Chondrocyte (in vitro differentiated cells): ENCODE results near the gene NUDT22. TPM values are rescaled to one million over a fixed set of nuclear protein-coding genes. Genes with fewer than 3 reads are reported as not detected.

Experiments
- DNase-seq: peaks from one replicate; pipeline ENCODE4 v3.0.0; 2021; ENCODE audit warnings: mixed read lengths, low spot score
- H3K27ac Mint-ChIP-seq: one replicate; pipeline ENCODE4 v1.8.0; 2021; ENCODE audit warnings: mild to moderate bottlenecking, moderate library complexity, mixed read lengths; ENCODE audit not compliant: unreplicated experiment
- H3K27me3 Mint-ChIP-seq: 2 replicates; pipeline ENCODE4 v1.8.0; 2021; ENCODE audit warnings: low read depth, mixed read lengths
- H3K36me3 Mint-ChIP-seq: 2 replicates; pipeline ENCODE4 v1.8.0; 2021; ENCODE audit warnings: low read depth, mixed read lengths
- H3K4me1 Mint-ChIP-seq: 2 replicates; pipeline ENCODE4 v1.8.0; 2021; ENCODE audit warnings: low read depth, mild to moderate bottlenecking, mixed read lengths
- H3K4me3 Mint-ChIP-seq: one replicate; pipeline ENCODE4 v1.8.0; 2021; ENCODE audit warnings: mild to moderate bottlenecking, moderate library complexity, mixed read lengths; ENCODE audit not compliant: unreplicated experiment
- H3K9me3 Mint-ChIP-seq: 2 replicates; pipeline ENCODE4 v1.8.0; 2021; ENCODE audit warnings: low read depth, mixed read lengths
- total RNA-seq: library from RNA; stranded (reverse); gene quantifications from 3 replicates; pipeline ENCODE4 v1.2.1, GENCODE V29; 2021
- TF ChIP-seq, protein P1 (sequence below): fragments of 200-600 bp; sonication (generic); IDR thresholded peaks from 2 replicates; pipeline ENCODE4 v1.5.0; 2021; ENCODE audit warnings: antibody characterized with exemption, mild to moderate bottlenecking, moderate library complexity

The NUDT22 gene
- total RNA-seq, 1 donor from 2014 or later: 42.1 TPM

DNA sequence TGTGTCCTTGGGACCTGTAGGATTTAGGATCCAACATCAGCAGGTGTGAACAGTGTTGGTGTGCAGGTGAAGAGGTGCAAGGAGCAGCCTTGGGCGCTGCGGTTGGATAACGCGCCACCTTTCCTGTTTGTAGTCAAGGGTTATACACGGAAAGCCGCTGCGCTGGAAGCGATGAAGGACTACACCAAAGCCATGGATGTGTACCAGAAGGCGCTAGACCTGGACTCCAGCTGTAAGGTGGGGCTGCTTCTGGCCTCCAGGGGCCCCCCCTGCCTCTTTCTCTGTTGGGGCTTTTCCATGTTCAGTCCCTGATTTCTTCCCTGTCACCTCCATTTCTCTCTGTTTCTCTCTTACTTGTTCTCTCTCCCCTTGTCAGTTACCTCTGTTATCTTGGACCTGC lies 23.1 kb upstream of the NUDT22 start:
- H3K36me3 Mint-ChIP-seq: peaks cover 37% of the 10 kb centered on the region
- H3K4me3 Mint-ChIP-seq: no peak overlapping the region
- no peak overlapping the region for H3K27ac Mint-ChIP-seq
- no peaks in the 10 kb centered on the region for H3K27me3 Mint-ChIP-seq
- H3K4me1 Mint-ChIP-seq: peaks cover 23% of the 10 kb centered on the region
- DNase-seq: no peak
- no peaks in the 10 kb centered on the region for H3K9me3 Mint-ChIP-seq
- TF ChIP-seq, protein P1, sequence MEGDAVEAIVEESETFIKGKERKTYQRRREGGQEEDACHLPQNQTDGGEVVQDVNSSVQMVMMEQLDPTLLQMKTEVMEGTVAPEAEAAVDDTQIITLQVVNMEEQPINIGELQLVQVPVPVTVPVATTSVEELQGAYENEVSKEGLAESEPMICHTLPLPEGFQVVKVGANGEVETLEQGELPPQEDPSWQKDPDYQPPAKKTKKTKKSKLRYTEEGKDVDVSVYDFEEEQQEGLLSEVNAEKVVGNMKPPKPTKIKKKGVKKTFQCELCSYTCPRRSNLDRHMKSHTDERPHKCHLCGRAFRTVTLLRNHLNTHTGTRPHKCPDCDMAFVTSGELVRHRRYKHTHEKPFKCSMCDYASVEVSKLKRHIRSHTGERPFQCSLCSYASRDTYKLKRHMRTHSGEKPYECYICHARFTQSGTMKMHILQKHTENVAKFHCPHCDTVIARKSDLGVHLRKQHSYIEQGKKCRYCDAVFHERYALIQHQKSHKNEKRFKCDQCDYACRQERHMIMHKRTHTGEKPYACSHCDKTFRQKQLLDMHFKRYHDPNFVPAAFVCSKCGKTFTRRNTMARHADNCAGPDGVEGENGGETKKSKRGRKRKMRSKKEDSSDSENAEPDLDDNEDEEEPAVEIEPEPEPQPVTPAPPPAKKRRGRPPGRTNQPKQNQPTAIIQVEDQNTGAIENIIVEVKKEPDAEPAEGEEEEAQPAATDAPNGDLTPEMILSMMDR: no peak

DNA sequence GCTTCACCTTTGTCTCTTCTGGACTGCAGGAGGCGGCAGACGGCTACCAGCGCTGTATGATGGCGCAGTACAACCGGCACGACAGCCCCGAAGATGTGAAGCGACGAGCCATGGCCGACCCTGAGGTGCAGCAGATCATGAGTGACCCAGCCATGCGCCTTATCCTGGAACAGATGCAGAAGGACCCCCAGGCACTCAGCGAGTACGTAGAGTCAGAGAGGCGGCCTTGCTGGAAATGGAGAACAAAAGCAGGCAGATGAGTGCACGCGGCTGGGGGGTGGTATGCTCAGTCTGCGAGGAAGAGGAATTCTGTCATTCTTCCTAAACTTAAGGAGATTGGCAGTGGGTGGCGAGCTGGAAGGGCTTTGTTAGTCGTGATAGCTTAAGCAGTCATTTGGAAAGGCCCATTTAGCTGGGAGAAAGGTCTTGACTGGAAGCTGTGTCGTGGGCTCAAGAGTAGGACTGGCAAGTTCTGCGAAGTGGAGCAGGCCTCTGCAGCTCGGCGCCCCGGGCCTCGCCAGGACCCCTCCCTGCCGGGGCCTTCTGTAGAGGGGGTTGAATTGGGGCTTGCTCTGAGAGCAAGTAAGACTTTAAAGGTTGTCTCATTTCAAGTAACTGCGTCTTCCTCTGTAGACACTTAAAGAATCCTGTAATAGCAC lies 22.5 kb upstream of the NUDT22 start:
- no peak for DNase-seq
- Mint-ChIP-seq H3K9me3 (no peaks in the 10 kb centered on the region), H3K4me3 (no peak overlapping the region), H3K27ac (no peak overlapping the region), H3K27me3 (no peaks in the 10 kb centered on the region), H3K36me3 (peaks cover 36% of the 10 kb centered on the region), H3K4me1 (peaks cover 23% of the 10 kb centered on the region)
- TF ChIP-seq, protein P1: no peak

DNA sequence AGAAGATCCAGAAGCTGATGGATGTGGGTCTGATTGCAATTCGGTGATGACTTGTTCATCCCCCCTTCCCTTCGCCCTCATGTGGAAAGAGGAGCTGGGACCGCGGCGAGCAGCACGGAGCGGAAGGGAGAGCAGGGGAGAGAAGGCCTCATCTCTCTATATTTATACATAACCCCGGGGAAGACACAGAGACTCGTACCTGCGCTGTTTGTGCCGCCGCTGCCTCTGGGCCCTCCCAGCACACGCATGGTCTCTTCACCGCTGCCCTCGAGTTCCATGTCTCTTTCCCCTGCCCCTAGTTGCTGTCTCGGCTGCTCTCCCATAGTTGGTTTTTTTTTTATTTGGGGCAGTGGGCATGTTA lies 22.0 kb upstream of the NUDT22 start:
- Mint-ChIP-seq H3K27ac (peak overlapping the region; percentile 55), H3K27me3 (no peaks in the 10 kb centered on the region), H3K36me3 (peaks cover 35% of the 10 kb centered on the region), H3K4me3 (no peak overlapping the region), H3K9me3 (no peaks in the 10 kb centered on the region), H3K4me1 (peaks cover 23% of the 10 kb centered on the region)
- no peak for DNase-seq
- TF ChIP-seq, protein P1: no peak

DNA sequence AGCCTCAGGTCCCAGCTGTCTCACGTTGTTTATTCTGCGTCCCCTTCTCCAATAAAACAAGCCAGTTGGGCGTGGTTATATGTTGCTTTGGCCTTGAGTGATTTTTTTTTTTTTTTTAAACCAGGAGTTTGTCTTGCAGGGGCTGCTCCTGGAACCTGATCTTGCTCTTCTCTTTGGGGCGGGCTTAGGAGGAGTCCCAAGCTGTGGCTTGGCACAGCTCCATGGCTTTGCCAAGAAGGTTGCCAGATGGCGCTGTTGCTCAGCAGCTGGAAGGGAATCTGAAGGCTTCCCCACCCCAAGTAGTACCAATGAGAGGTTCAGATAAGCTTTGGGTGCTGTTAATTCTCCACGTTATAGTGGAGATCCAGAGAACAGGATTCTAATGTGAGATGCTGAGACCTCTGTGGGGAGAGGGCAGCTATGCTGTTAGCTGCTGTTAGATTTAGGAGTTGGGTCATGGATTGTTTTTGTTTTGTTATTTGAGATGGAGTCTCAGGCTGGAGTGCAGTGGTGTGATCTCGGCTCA lies 21.5 kb upstream of the NUDT22 start:
- no peaks in the 10 kb centered on the region for H3K27me3 Mint-ChIP-seq
- H3K27ac Mint-ChIP-seq: peak overlapping the region; percentile 55
- peaks cover 23% of the 10 kb centered on the region for H3K4me1 Mint-ChIP-seq
- TF ChIP-seq, protein P1: peak; percentile 84
- no peak overlapping the region for H3K4me3 Mint-ChIP-seq
- peaks cover 35% of the 10 kb centered on the region for H3K36me3 Mint-ChIP-seq
- DNase-seq: no peak
- no peaks in the 10 kb centered on the region for H3K9me3 Mint-ChIP-seq

- peaks cover 26% of the 10 kb centered on the region for H3K36me3 Mint-ChIP-seq
- DNase-seq: no peak
- no peaks in the 10 kb centered on the region for H3K27me3 Mint-ChIP-seq
- H3K4me1 Mint-ChIP-seq: peaks cover 21% of the 10 kb centered on the region
- H3K9me3 Mint-ChIP-seq: no peaks in the 10 kb centered on the region
- H3K4me3 Mint-ChIP-seq: peak within 1 kb of the TSS; percentile 31
- peak within 1 kb of the TSS; percentile 84 for H3K27ac Mint-ChIP-seq
- TF ChIP-seq, protein P1: no peak
Measured at GRCh38 chr11:64206457-64207255, 19.4 kb upstream of the NUDT22 start, which contains the start of gene FERMT3. TSS of gene FERMT3 (plus strand) at chr11:64206721. CDS start at chr11:64207365, 644 bp downstream.
